ENCODE results near the gene CCNYL1. TPM values are rescaled to one million over a fixed set of nuclear protein-coding genes. Genes with fewer than 3 reads are reported as not detected.
"Not testable (repeated sequence)": the region's sequence is repeated elsewhere in the genome, so short reads cannot be mapped to it uniquely, and the experiment has no call there.

The CCNYL1 gene
- total and polyA plus RNA-seq, 3 experiments from 2014 or later = 2.0 to 7.2 (median 6.1) TPM

DNA sequence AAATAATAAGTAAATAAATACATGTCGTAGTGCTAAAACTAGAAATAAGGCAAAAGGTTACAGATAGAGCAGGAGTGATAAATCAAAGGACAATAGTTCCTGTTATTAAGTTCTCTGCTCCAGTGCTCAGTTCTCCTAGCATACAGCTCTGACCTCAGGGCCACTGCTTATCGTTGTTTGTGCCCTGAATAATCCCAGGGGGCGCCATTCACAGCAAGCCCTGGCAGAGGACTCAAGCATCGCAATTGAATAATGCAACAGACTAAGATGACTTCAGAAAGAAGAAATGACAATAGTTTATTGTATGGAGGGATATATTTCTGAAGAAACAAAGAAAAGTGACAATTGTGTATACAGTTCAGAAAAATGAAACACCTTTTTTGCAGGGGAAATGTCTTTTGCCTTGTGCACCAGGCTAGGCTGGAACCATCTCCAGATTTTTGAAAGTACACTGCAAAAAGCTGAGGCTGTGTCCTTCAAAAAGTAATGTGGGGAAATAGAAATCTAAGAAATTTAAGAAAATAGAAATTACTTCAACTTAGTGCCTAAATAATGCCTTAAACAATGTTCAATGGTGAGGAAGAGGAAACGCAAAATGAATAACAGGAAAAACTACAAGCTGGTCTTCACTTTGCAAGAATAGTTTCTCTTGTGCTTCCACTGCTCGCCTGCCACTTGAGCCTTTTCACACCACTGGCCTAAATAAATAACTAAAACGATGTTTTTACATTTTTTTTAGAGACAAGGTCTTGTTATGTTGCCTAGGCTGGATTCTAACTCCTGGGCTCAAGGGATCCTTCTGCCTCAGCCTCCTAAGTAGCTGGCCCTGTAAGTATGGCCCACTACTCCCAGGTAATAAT, 19.0 kb upstream of the CCNYL1 start:
- H3K27me3 ChIP-seq (ENCODE audit: insufficient read depth, low read length, poor library complexity, severe bottlenecking) = no peaks in the 10 kb centered on the region
- peaks cover 0 to 3% (median 3%) of the 10 kb centered on the region in 3 donors for H3K4me1 Mint-ChIP-seq

DNA sequence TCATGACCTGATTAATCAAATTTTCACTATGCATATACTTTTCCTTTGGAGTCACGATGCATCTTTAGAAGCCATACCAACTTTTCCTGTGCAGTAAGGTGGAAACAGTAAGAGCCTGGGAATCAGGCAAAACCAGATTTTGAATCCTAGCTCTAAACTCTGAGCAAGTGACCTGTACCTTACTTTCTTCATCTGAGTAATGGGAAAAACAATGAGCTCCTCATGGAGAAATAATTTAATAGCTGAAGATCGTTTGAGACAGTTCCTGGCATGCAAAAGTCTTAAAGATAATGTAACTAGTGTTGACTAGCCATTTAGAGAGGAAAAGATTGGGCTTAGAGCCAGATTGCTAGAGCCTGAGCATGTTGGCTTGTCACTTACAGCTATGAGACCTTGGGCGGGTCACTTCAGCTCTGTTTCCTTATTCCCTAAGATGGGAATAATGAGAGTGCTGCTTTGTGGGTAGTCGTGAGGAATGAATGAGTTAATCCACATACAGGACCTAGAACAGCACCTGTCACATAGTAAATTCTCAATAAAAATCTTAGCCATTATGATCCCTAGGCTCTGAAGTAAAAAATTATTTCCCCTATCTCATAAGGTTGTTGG, 17.7 kb upstream of the CCNYL1 start:
- Histone ChIP-seq H3K36me3 (ENCODE audit: insufficient read depth, low read length) (no peaks in the 10 kb centered on the region), H3K9me3 (ENCODE audit: low read length) (no peaks in the 10 kb centered on the region), H3K4me1 (ENCODE audit: insufficient read depth, low read length) (no peaks in the 10 kb centered on the region), H3K27ac (ENCODE audit: low read depth, low read length) (no peak overlapping the region), H3K27me3 (ENCODE audit: insufficient read depth, low read length, poor library complexity, severe bottlenecking) (no peaks in the 10 kb centered on the region), H3K4me3 (ENCODE audit: low read length) (no peak overlapping the region)
- Mint-ChIP-seq H3K4me3 (no peak overlapping the region), H3K4me1 (peaks cover 0 to 3% (median 3%) of the 10 kb centered on the region in 3 donors), H3K36me3 (no peaks in the 10 kb centered on the region), H3K27ac (no peak overlapping the region), H3K9me3 (no peaks in the 10 kb centered on the region), H3K27me3 (peaks cover 4 to 5% of the 10 kb centered on the region in 2 donors)
- ChIA-PET POLR2A (no interaction called here), CTCF (interaction anchor here (0.5 to 1.6 kb wide), 7 partner anchors 32 to 389 kb away, joined by 3 to 4 read pairs (median 3); partner anchors contain the start of gene METTL21A)
- DNase-seq = no peak

More for the DNA sequence above, 19.0 kb upstream of the CCNYL1 start:
- Histone ChIP-seq H3K4me3 (ENCODE audit: low read length) (no peak overlapping the region), H3K9me3 (ENCODE audit: low read length) (no peaks in the 10 kb centered on the region), H3K27ac (ENCODE audit: low read depth, low read length) (no peak overlapping the region), H3K36me3 (ENCODE audit: insufficient read depth, low read length) (no peaks in the 10 kb centered on the region), H3K4me1 (ENCODE audit: insufficient read depth, low read length) (no peaks in the 10 kb centered on the region)
- ChIA-PET POLR2A (no interaction called here), CTCF (interaction anchor here (0.6 to 1.5 kb wide), 14 partner anchors 12 to 384 kb away, joined by 3 to 5 read pairs (median 4); partner anchors contain the start of genes CCNYL1 and METTL21A)
- H3K27me3 Mint-ChIP-seq = peaks cover 3 to 10% of the 10 kb centered on the region in 2 donors
- H3K27ac Mint-ChIP-seq = no peak overlapping the region
- no peaks in the 10 kb centered on the region for H3K36me3 Mint-ChIP-seq
- H3K4me3 Mint-ChIP-seq = no peak overlapping the region
- peak; percentile 17 to 64 (median 28) for DNase-seq
- H3K9me3 Mint-ChIP-seq = no peaks in the 10 kb centered on the region

DNA sequence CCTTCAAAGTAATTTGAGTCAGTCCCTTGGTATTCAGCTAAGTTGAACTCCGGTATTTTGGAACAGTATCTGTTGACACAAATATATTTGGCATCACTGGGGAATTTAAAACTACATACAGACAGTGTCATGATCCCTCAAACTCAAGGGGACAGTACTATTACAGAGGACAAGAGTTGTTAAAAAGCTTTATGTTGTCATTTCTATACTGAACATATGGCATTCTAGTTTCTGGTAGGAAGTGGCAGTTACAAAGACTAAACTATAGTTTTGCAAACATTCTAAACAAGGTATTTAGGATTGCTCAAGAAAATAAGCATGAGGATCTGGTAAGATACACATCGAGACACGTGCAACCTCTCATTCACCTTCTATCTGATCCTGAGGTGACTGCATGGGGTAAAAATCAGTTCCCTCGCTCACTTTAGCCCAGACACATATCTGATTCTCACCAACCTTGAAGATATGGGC, 16.6 kb upstream of the CCNYL1 start:
- H3K27me3 ChIP-seq (ENCODE audit: insufficient read depth, low read length, poor library complexity, severe bottlenecking) = no peaks in the 10 kb centered on the region
- Mint-ChIP-seq H3K36me3 (no peaks in the 10 kb centered on the region), H3K4me1 (peaks cover 0 to 3% (median 3%) of the 10 kb centered on the region in 3 donors), H3K9me3 (no peaks in the 10 kb centered on the region), H3K27me3 (peaks cover 5% of the 10 kb centered on the region in 2 donors), H3K4me3 (no peak overlapping the region), H3K27ac (no peak overlapping the region)
- no peak overlapping the region for H3K4me3 ChIP-seq (ENCODE audit: low read length)
- DNase-seq = no peak
- no peaks in the 10 kb centered on the region for H3K36me3 ChIP-seq (ENCODE audit: insufficient read depth, low read length)
- H3K9me3 ChIP-seq (ENCODE audit: low read length) = no peaks in the 10 kb centered on the region
- no peaks in the 10 kb centered on the region for H3K4me1 ChIP-seq (ENCODE audit: insufficient read depth, low read length)
- no peak overlapping the region for H3K27ac ChIP-seq (ENCODE audit: low read depth, low read length)
- ChIA-PET CTCF (interaction anchor here (1.6 kb wide), 1 partner anchor 33 kb away, joined by 3 read pairs; no protein-coding TSS in a partner anchor), POLR2A (no interaction called here)

DNA sequence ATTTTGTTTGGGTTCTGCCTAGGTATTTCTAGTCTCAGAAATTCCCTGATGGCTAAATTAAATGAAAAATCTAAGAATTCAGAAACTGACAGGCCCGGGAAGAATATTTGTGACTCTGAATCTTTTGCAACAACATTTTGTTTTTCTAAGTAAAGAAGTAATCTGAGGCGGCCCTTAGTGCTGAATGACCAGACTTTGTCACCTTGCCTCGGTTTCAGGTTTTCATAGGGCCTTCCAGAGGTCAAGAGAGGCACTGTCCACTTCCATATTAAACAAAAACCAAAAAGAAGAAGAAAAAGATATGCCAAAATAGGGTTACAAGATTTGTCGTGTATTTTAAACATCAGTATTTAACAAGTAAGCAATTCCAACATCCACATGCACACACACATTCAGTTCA, 16.1 kb upstream of the CCNYL1 start:
- ChIA-PET CTCF (interaction anchor here (1.0 to 1.6 kb wide), 2 partner anchors 9 to 34 kb away, joined by 3 to 4 read pairs; no protein-coding TSS in a partner anchor), POLR2A (no interaction called here)
- Histone ChIP-seq H3K27me3 (ENCODE audit: insufficient read depth, low read length, poor library complexity, severe bottlenecking) (no peaks in the 10 kb centered on the region), H3K27ac (ENCODE audit: low read depth, low read length) (no peak overlapping the region), H3K4me3 (ENCODE audit: low read length) (no peak overlapping the region), H3K9me3 (ENCODE audit: low read length) (no peaks in the 10 kb centered on the region), H3K36me3 (ENCODE audit: insufficient read depth, low read length) (no peaks in the 10 kb centered on the region), H3K4me1 (ENCODE audit: insufficient read depth, low read length) (no peaks in the 10 kb centered on the region)
- H3K27ac Mint-ChIP-seq = no peak overlapping the region
- H3K4me1 Mint-ChIP-seq = peaks cover 0 to 3% (median 3%) of the 10 kb centered on the region in 3 donors
- no peaks in the 10 kb centered on the region for H3K9me3 Mint-ChIP-seq
- peaks cover 5 to 7% of the 10 kb centered on the region in 2 donors for H3K27me3 Mint-ChIP-seq
- H3K4me3 Mint-ChIP-seq = no peak overlapping the region
- DNase-seq = no peak
- H3K36me3 Mint-ChIP-seq = no peaks in the 10 kb centered on the region

DNA sequence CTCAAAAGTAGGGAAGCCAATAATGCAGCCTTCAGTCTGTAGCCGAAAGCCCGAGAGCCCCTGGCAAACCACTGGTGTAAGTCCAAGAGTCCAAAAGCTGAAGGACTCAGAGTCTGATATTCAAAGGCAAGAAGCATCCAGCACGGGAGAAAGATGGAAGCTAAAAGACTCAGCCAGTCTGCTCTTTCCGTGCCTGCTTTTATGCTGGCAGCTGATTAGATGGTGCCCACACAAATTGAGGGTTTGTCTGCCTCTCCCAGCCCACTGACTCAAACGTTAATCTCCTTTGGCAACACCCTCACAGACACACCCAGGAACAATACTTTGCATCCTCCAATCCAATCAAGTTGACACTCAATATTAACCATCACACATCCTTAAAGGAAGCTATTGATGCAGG, 14.5 kb upstream of the CCNYL1 start:
- H3K27me3 ChIP-seq (ENCODE audit: insufficient read depth, low read length, poor library complexity, severe bottlenecking); H3K4me1 Mint-ChIP-seq; H3K4me3 ChIP-seq (ENCODE audit: low read length); H3K27ac Mint-ChIP-seq; H3K27ac ChIP-seq (ENCODE audit: low read depth, low read length); H3K36me3 Mint-ChIP-seq; CTCF ChIA-PET; H3K4me3 Mint-ChIP-seq; H3K9me3 ChIP-seq (ENCODE audit: low read length); H3K9me3 Mint-ChIP-seq; H3K4me1 ChIP-seq (ENCODE audit: insufficient read depth, low read length); H3K36me3 ChIP-seq (ENCODE audit: insufficient read depth, low read length); H3K27me3 Mint-ChIP-seq; POLR2A ChIA-PET; DNase-seq: not testable (repeated sequence)

DNA sequence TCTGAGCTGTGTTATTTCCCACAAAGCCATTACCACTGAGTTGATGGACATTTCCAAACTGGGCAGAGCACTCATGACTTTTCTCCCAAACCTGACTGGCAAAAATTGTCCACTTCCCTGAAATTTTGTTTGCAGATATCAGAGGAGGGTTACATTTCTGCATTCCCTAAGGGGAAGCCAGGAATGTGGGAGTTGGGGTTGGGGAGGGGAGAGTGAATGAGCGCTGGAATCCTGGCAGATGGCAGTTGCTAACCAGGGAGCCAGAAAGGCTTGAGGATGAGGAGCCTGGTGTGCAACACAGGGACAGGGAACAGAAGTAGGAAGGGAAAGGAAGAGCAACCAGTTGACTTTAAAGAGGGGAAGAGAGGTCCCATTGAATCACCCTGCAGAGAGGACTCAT, 14.0 kb upstream of the CCNYL1 start:
- Mint-ChIP-seq H3K27me3 (peaks cover 4 to 7% of the 10 kb centered on the region in 2 donors), H3K27ac (no peak overlapping the region), H3K36me3 (no peaks in the 10 kb centered on the region), H3K4me1 (no peaks in the 10 kb centered on the region), H3K4me3 (no peak overlapping the region), H3K9me3 (no peaks in the 10 kb centered on the region)
- no peaks in the 10 kb centered on the region for H3K4me1 ChIP-seq (ENCODE audit: insufficient read depth, low read length)
- no peak overlapping the region for H3K4me3 ChIP-seq (ENCODE audit: low read length)
- no peak overlapping the region for H3K27ac ChIP-seq (ENCODE audit: low read depth, low read length)
- H3K27me3 ChIP-seq (ENCODE audit: insufficient read depth, low read length, poor library complexity, severe bottlenecking) = no peaks in the 10 kb centered on the region
- no peak for DNase-seq
- ChIA-PET CTCF (no interaction called here), POLR2A (no interaction called here)
- H3K9me3 ChIP-seq (ENCODE audit: low read length) = no peaks in the 10 kb centered on the region
- no peaks in the 10 kb centered on the region for H3K36me3 ChIP-seq (ENCODE audit: insufficient read depth, low read length)

DNA sequence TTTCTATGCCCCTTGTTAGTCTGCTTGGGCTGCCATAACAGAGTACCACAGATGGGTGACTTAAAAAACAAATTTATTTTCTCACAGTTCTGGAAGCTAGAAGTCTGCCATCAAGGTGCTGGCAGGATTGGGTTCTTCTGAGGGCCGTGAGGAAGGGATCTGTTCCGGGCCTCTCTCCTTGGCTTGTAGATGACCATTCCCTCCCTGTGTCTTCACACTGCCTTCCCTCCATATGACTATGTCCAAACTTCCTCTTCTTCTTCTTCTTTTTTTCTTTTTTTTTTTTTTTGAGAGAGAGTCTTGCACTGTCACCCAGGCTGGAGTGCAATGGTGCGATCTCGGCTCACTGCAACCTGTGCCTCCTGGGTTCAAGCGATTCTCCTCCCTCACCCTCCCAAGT, 13.1 kb upstream of the CCNYL1 start:
- Histone ChIP-seq H3K36me3 (ENCODE audit: insufficient read depth, low read length) (no peaks in the 10 kb centered on the region), H3K27me3 (ENCODE audit: insufficient read depth, low read length, poor library complexity, severe bottlenecking) (no peaks in the 10 kb centered on the region), H3K4me1 (ENCODE audit: insufficient read depth, low read length) (no peaks in the 10 kb centered on the region), H3K4me3 (ENCODE audit: low read length) (no peak overlapping the region), H3K27ac (ENCODE audit: low read depth, low read length) (no peak overlapping the region), H3K9me3 (ENCODE audit: low read length) (no peaks in the 10 kb centered on the region)
- no peaks in the 10 kb centered on the region for H3K9me3 Mint-ChIP-seq
- H3K36me3 Mint-ChIP-seq = no peaks in the 10 kb centered on the region
- no peaks in the 10 kb centered on the region for H3K4me1 Mint-ChIP-seq
- H3K27ac Mint-ChIP-seq = no peak overlapping the region
- no peak overlapping the region for H3K4me3 Mint-ChIP-seq
- peaks cover 4 to 7% of the 10 kb centered on the region in 2 donors for H3K27me3 Mint-ChIP-seq
- ChIA-PET CTCF (no interaction called here), POLR2A (no interaction called here)
- DNase-seq = no peak

DNA sequence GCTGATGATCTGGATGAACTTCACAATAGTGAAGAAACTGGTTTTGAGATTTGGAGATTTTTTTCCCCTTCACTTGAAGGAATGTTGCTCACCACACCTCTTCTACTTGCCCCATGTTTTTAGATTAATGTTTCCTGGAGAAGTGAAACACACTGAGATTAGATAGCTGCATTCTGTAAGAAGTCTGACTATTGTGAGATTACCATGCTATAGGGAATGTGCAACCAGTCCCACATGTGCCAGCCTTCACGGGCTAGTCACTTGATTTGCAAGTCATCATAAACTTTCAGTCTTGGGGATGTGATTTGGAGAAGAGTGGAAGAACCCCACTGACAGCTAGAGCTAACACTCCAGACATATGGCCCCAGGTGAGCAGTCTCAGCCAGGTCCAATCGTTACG, 7.4 kb upstream of the CCNYL1 start:
- Histone ChIP-seq H3K9me3 (ENCODE audit: low read length) (no peaks in the 10 kb centered on the region), H3K27me3 (ENCODE audit: insufficient read depth, low read length, poor library complexity, severe bottlenecking) (no peaks in the 10 kb centered on the region), H3K4me3 (ENCODE audit: low read length) (no peak overlapping the region), H3K4me1 (ENCODE audit: insufficient read depth, low read length) (no peaks in the 10 kb centered on the region), H3K36me3 (ENCODE audit: insufficient read depth, low read length) (no peaks in the 10 kb centered on the region), H3K27ac (ENCODE audit: low read depth, low read length) (no peak overlapping the region)
- ChIA-PET POLR2A (interaction anchor here (1.2 kb wide), 1 partner anchor 272 kb away, joined by 3 read pairs; no protein-coding TSS in a partner anchor), CTCF (interaction anchor here (1.3 kb wide), 2 partner anchors 8 to 12 kb away, joined by 3 to 4 read pairs; no protein-coding TSS in a partner anchor)
- H3K36me3 Mint-ChIP-seq = no peaks in the 10 kb centered on the region
- H3K27ac Mint-ChIP-seq = no peak overlapping the region
- H3K27me3 Mint-ChIP-seq = peaks cover 0 to 3% of the 10 kb centered on the region in 2 donors
- no peak overlapping the region for H3K4me3 Mint-ChIP-seq
- no peaks in the 10 kb centered on the region for H3K9me3 Mint-ChIP-seq
- no peaks in the 10 kb centered on the region for H3K4me1 Mint-ChIP-seq
- DNase-seq = no peak

Measured in CD8-positive, alpha-beta memory T cell (primary cell).